Activated naive CD4-positive, alpha-beta T cell treated with anti-CD3 and anti-CD28 coated beads, Interleukin-2, amount 50 U/mL, for 24 hours (primary cell): ENCODE results near the gene SORCS2.

Source experiments
- H3K27ac Mint-ChIP-seq: one replicate; pipeline ENCODE4 v1.8.0; 2021; ENCODE audit warnings: mild to moderate bottlenecking, mixed read lengths
- H3K27me3 Mint-ChIP-seq: one replicate; pipeline ENCODE4 v1.8.0; 2021; ENCODE audit warnings: mixed read lengths
- H3K36me3 Mint-ChIP-seq: one replicate; pipeline ENCODE4 v1.8.0; 2021; ENCODE audit warnings: mixed read lengths
- H3K4me1 Mint-ChIP-seq: one replicate; pipeline ENCODE4 v1.8.0; 2021; ENCODE audit warnings: mixed read lengths
- H3K4me3 Mint-ChIP-seq: one replicate; pipeline ENCODE4 v1.8.0; 2021; ENCODE audit warnings: mild to moderate bottlenecking, mixed read lengths
- H3K9me3 Mint-ChIP-seq: one replicate; pipeline ENCODE4 v1.8.0; 2021; ENCODE audit warnings: mixed read lengths

SORCS2 gene

DNA sequence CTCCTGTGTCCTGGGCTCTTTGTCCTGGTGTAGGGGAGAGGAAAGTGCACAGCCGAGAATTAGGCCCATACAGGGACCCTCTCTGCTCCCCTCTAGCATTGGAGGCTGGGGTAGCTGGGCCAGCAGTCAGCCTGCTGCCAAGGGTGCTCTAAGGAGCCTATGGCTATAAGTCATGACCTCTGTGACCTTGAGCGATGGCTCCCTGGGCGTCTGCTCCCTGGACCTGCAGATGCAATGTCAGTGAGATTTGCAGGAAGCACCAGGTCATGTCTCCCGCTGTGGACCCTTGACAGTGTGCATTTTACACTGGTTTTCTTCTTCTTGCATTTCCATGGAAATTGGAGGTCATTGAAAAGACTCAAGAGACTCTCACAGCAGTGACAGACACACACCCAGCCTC lies 476.5 kb downstream of the SORCS2 start:
- Mint-ChIP-seq H3K27ac (no peak overlapping the region), H3K9me3 (peaks cover 7% of the 10 kb centered on the region), H3K4me3 (no peak overlapping the region), H3K36me3 (peaks cover 4% of the 10 kb centered on the region), H3K4me1 (no peaks in the 10 kb centered on the region), H3K27me3 (no peaks in the 10 kb centered on the region)

DNA sequence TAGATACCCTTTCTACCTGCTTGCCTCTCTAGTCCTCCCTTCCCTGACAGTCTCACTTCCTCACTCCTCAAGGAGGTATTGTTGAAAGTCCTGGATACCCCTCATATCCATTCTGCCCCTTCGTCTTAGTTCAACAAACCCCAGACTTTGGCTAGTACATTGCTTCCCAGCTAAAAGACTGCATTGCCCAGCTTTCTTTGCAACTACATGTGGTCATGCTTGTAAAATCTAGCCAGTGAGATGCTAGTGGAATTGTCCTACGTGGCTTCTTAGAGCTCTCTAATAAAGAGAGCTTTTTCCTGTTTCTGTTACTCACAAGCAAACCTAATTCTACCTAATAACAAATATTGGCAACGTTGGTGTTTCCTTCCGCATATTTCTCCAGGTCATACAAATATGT lies 480.3 kb downstream of the SORCS2 start:
- Mint-ChIP-seq H3K9me3 (peaks cover 7% of the 10 kb centered on the region), H3K27me3 (no peaks in the 10 kb centered on the region), H3K4me3 (no peak overlapping the region), H3K4me1 (no peaks in the 10 kb centered on the region), H3K27ac (no peak overlapping the region), H3K36me3 (peaks cover 4% of the 10 kb centered on the region)

DNA sequence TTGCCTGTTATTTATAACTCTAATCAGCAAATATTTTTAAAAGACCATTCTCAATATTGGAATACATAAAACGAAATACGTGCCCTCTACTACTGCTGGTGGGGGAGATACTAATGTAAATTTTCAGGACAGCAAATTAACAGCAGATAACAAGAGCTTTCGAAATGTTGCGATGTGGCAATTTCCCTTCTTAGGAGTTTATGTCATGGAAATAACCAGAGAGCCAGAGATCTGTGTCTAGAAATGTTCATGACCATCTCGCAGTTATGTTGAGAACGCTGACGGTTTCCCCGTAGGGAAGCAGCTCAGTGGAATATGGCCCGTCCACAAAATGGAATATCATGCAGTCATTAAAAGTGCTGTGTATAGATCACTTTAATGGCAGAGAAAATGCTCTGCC lies 480.8 kb downstream of the SORCS2 start:
- Mint-ChIP-seq H3K4me3 (no peak overlapping the region), H3K4me1 (no peaks in the 10 kb centered on the region), H3K9me3 (peaks cover 7% of the 10 kb centered on the region), H3K27me3 (no peaks in the 10 kb centered on the region), H3K27ac (no peak overlapping the region), H3K36me3 (peaks cover 4% of the 10 kb centered on the region)

DNA sequence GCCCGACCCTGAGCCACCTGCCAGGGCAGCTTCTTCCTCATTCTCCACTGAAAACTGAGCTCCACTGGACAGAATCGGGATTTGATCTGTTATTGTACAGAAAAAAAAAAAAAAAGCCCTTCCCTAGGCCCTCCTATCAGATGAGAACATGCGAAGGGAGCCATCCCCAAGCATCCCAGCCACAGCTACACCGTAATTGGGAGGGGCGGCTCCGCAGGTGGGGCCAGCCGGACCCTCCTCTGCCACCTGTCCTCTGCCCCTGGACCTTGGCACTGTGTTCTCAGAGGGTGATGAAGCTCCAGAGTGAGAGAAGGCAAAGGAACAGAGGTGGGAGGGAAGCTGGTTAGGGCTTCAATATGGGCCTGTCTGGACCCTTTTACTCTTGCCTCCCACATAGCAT lies 482.4 kb downstream of the SORCS2 start:
- Mint-ChIP-seq H3K36me3 (peaks cover 4% of the 10 kb centered on the region), H3K9me3 (peaks cover 7% of the 10 kb centered on the region), H3K27ac (no peak overlapping the region), H3K27me3 (no peaks in the 10 kb centered on the region), H3K4me3 (no peak overlapping the region), H3K4me1 (no peaks in the 10 kb centered on the region)

DNA sequence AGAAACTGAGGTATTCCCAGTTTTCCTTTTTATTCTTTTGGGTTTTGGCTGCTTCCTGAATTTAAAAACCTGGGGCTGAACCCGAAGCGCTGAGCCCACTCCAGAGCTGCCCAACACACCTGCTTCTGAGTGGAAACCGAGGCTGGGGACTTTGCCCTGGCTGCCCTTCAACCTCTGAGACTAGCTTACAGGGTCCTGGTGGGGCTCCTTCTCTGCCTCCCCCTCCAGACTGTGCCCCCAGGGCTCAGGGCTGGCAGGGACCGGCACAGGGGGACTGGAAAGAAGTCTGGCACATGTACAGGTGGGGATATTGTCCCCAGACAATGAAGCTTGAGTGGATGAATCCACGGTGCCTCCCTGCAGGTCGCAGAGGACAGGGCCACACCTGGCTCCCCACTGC lies 482.8 kb downstream of the SORCS2 start:
- Mint-ChIP-seq H3K9me3 (peaks cover 7% of the 10 kb centered on the region), H3K27ac (no peak overlapping the region), H3K4me1 (no peaks in the 10 kb centered on the region), H3K4me3 (no peak overlapping the region), H3K27me3 (no peaks in the 10 kb centered on the region), H3K36me3 (peaks cover 4% of the 10 kb centered on the region)

DNA sequence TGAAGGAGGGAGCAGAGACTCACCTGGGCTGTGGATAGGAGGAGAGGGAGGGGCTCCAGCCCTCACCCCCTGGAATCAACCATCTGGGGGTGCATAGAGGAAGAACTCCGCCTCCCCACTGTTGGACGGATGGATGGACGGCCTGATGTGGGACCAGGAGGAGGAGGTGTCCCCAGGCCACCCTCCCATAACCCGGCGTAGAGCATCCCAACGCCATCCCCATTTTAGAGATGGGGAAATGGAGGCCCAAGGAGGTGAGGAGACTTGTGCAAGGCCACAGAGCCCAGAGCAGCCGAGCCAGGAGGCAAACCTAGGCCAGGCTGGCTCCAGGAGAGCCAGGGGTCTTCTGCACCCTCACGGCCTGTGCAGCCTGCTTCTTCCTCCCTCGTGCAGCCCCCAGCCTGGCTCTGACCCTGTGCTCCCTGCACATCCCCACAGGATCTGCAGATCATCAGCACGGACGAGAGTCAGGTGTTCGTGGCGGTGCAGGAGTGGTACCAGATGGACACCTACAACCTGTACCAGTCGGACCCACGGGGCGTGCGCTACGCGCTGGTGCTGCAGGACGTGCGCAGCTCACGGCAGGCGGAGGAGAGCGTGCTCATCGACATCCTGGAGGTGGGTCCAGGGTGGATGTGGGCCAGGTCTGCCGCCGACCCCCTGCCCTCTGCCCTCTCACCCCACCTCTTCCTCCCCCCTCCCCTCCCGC lies 483.4 kb downstream of the SORCS2 start:
- Mint-ChIP-seq H3K9me3 (peaks cover 7% of the 10 kb centered on the region), H3K36me3 (peaks cover 4% of the 10 kb centered on the region), H3K4me3 (no peak overlapping the region), H3K27ac (no peak overlapping the region), H3K4me1 (no peaks in the 10 kb centered on the region), H3K27me3 (no peaks in the 10 kb centered on the region)

DNA sequence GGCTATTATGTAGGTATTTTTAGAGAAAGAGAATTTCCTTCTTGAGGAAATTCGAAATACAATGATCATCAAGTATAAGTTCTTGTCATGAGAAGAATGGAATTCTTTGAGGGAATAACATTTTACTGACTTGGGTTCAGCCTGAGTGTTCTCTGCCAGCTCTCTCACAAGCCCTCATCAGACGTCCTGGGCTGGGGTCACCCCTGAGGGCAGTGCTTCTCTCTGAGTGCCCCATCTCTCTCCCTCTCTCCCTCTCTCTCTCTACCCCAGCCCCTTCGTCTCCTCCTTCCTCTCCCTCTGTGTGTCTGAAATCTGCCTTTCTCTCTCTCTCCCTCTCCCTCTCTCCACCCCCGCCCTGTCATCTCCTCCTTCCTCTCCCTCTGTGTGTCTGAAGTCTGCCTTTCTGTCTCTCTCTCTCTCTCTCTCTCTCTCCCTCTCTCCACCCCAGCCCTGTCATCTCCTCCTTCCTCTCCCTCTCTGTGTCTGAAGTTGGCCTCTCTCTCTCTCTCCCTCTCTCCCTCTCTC lies 484.1 kb downstream of the SORCS2 start:
- peaks cover 2% of the 10 kb centered on the region for H3K9me3 Mint-ChIP-seq
- no peak overlapping the region for H3K27ac Mint-ChIP-seq
- peaks cover 2% of the 10 kb centered on the region for H3K27me3 Mint-ChIP-seq
- H3K4me3 Mint-ChIP-seq: no peak overlapping the region
- H3K4me1 Mint-ChIP-seq: no peaks in the 10 kb centered on the region
- H3K36me3 Mint-ChIP-seq: peaks cover 1% of the 10 kb centered on the region

DNA sequence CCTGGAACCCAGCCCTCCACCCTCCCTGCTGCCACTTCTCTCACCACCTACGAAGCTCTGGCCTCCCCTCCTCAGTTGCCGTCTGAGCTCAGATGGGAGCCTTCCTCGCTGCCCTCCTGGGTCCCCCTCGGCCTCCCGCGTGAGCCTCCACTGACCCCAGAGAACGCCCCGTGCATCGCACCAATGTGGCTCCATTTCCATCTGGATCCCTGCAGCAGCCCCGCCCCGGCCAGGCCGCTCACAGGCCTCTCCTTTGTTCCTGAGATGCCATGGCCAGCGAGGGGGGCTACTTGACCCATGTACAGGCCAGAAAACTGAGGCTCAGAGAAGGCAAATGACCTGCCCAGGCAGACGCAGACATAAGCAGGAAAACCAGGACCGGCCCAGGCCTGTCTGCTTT lies 484.7 kb downstream of the SORCS2 start:
- H3K4me1 Mint-ChIP-seq: no peaks in the 10 kb centered on the region
- peaks cover 2% of the 10 kb centered on the region for H3K27me3 Mint-ChIP-seq
- no peaks in the 10 kb centered on the region for H3K36me3 Mint-ChIP-seq
- H3K4me3 Mint-ChIP-seq: no peak overlapping the region
- no peaks in the 10 kb centered on the region for H3K9me3 Mint-ChIP-seq
- H3K27ac Mint-ChIP-seq: no peak overlapping the region

DNA sequence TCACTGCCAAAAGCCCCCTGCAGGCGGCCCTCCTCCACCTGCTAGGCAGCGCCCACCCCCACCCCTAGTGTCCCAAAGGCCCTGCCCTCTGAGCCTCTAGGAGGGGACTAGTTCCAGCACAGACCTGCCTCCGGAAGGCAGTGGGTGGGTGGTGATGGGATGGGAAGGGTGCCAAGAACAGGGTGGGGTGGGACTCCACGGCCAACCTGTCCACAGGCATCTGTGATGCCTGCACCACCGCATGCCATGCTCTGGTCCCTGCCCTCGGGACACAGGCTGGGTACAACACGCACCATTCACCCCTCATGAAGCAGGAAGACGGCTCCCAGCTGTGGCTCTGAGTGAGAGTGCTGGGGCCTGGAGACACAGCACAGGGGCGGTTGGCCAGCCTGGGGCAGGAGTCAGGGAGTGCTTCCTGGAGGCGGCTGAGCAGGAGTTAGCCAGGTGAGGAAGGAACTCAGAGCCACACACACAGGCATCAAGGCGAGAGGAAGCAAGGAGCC lies 485.5 kb downstream of the SORCS2 start:
- Mint-ChIP-seq H3K9me3 (no peaks in the 10 kb centered on the region), H3K36me3 (no peaks in the 10 kb centered on the region), H3K4me1 (no peaks in the 10 kb centered on the region), H3K4me3 (no peak overlapping the region), H3K27ac (no peak overlapping the region), H3K27me3 (peaks cover 2% of the 10 kb centered on the region)

DNA sequence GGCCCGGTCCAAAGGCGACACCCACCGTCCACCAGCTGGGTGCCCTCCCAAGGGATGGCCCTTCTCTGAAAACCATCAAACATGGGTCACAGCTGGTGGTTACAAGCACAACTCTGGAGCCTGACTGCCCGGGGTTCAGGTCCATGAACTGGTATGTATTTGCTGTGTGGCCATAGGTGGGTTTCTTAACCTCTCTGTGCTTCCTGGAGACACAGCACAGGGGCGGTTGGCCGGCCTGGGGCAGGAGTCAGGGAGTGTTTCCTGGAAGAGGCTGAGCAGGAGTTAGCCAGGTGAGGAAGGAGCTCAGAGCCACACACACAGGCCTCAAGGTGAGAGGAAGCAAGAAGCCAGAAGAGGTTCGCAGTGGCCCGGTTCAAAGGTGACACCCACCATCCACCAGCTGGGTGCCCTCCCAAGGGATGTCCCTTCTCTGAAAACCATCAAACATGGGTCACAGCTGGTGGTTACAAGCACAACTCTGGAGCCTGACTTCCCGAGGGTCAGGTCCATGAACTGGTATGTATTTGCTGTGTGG lies 486.0 kb downstream of the SORCS2 start:
- Mint-ChIP-seq H3K36me3 (no peaks in the 10 kb centered on the region), H3K9me3 (no peaks in the 10 kb centered on the region), H3K4me1 (no peaks in the 10 kb centered on the region), H3K4me3 (no peak overlapping the region), H3K27me3 (peaks cover 2% of the 10 kb centered on the region), H3K27ac (no peak overlapping the region)

DNA sequence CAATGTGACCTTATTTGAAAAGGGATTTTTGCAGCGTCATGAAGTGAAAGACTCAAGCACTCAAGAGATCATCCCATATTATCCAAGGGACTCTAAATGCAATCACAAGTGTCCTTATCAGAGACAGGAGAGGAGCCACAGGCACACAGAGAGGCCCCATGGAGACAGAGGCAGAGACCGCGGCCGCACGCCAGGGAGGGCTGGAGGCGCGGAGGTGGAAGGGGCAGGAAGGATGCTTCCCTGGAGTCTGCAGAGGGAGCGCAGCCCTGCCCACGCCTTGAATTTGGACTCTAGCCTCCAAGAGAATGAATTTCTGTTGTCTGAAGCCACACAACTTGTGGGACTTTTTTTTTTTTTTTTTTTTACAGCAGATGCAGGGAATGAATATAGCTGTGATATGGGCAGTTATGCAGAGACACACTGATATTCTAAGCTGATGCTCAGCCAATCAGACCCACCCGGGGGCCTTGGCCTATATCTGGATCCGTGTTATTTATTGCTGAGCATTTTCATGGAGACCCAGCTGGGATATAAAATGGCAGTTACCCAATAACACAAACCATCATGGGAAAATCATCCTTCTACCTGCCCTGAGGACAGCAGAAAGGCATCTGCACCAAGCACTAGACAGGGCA lies 487.2 kb downstream of the SORCS2 start:
- Mint-ChIP-seq H3K27ac (no peak overlapping the region), H3K4me1 (no peaks in the 10 kb centered on the region), H3K9me3 (no peaks in the 10 kb centered on the region), H3K27me3 (peaks cover 2% of the 10 kb centered on the region), H3K36me3 (no peaks in the 10 kb centered on the region), H3K4me3 (no peak overlapping the region)

DNA sequence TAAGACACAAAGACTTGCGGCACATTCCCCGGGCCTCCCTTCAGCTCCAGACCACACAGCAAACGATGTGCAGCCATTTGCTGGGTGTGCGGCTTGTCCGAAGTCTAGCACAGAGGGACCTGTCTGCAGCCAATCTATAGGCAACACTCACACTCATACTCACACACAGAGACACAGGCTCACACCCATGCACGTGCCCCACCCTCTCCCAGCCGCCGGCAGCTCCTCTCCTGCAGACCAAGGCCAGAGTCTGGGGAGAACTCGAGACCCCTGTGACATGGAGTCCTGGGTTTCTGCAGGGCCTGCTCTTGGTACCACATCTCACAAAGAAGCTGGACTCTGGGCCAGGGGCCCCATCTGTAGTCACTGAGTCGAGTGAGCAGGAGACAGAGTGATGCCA lies 487.8 kb downstream of the SORCS2 start:
- no peaks in the 10 kb centered on the region for H3K36me3 Mint-ChIP-seq
- peaks cover 2% of the 10 kb centered on the region for H3K27me3 Mint-ChIP-seq
- no peak overlapping the region for H3K27ac Mint-ChIP-seq
- no peak overlapping the region for H3K4me3 Mint-ChIP-seq
- no peaks in the 10 kb centered on the region for H3K9me3 Mint-ChIP-seq
- H3K4me1 Mint-ChIP-seq: no peaks in the 10 kb centered on the region

DNA sequence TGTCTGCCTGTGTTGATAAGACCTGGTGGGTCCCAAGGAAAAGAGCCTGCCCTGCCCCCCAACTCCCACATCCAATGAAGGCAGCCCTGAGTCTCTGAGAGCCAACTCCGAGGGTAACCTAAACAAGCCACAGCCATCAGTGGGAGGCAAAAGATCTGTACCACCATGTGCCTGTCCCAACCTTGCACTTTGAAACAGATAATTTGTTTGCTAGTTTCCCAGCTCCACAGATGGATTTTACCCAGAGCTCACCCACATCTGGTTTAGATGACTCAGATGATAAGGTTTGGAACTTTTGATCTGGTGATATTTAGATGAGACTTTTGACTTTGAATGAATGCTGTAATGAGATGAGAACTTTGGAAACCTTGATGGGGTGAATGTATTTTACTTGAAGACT lies 488.4 kb downstream of the SORCS2 start:
- H3K4me1 Mint-ChIP-seq: no peaks in the 10 kb centered on the region
- H3K27ac Mint-ChIP-seq: no peak overlapping the region
- no peaks in the 10 kb centered on the region for H3K9me3 Mint-ChIP-seq
- H3K36me3 Mint-ChIP-seq: no peaks in the 10 kb centered on the region
- H3K4me3 Mint-ChIP-seq: no peak overlapping the region
- H3K27me3 Mint-ChIP-seq: peaks cover 2% of the 10 kb centered on the region

DNA sequence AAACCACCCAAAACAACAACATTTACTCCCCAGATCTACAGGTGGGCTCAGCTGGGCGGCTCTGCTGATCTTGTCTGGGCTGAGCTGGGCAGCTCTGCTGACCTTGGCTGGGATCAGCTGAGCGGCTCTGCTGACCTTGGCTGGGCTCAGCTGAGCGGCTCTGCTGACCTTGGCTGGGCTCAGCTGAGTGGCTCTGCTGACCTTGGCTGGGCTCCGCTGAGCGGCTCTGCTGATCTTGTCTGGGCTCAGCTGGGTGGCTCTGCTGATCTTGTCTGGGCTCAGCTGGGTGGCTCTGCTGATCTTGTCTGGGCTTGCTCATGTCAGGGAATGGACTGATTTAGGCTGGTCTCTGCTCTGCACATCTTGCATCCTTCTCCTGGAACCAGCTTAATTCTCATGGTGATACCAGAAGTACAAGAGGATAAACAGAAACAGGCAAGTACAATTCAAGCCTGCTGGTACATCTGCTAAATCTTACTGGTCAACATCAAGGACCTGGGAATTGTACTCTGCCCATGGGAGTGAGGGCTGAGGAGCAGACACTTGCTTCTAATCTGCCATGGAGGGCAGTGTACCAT lies 490.9 kb downstream of the SORCS2 start:
- peaks cover 2% of the 10 kb centered on the region for H3K27me3 Mint-ChIP-seq
- no peaks in the 10 kb centered on the region for H3K9me3 Mint-ChIP-seq
- H3K4me3 Mint-ChIP-seq: no peak overlapping the region
- no peak overlapping the region for H3K27ac Mint-ChIP-seq
- no peaks in the 10 kb centered on the region for H3K36me3 Mint-ChIP-seq
- H3K4me1 Mint-ChIP-seq: no peaks in the 10 kb centered on the region

DNA sequence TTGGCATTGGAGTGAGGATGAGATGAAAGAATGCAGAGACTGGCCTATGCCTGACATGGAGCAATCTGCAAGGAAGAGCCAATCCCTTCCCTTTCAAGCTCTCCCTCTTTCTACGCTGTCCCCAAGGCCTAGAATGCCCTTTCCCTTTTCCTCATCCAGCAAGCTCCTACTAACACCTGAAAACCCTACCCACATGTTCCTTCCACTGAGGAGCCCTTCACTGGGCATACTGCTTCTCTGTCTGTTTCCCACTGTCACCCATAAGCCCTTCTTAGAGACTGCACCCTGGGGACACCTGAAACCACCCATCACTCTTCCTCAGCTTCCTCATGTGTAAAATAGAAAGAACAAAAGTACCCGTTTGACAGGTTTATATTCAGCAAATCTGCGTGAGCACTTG lies 492.0 kb downstream of the SORCS2 start:
- peaks cover 2% of the 10 kb centered on the region for H3K27me3 Mint-ChIP-seq
- no peaks in the 10 kb centered on the region for H3K36me3 Mint-ChIP-seq
- H3K9me3 Mint-ChIP-seq: no peaks in the 10 kb centered on the region
- no peak overlapping the region for H3K4me3 Mint-ChIP-seq
- no peaks in the 10 kb centered on the region for H3K4me1 Mint-ChIP-seq
- no peak overlapping the region for H3K27ac Mint-ChIP-seq
